Neural crest cell (in vitro differentiated cells): ENCODE measurements around the gene MAPK8IP3. TPM values are rescaled to one million over a fixed set of nuclear protein-coding genes. Genes with fewer than 3 reads are reported as not detected.
A peak's percentile ranks its signal among the peaks of the same experiment; 100 is the strongest.

Experiments used
- DNase-seq: peaks from one replicate; pipeline ENCODE4 v3.0.0; 2021; ENCODE audit warnings: low read depth, mixed read lengths, low spot score
- H3K27ac Mint-ChIP-seq: one replicate; pipeline ENCODE4 v1.8.0; 2021; ENCODE audit warnings: mild to moderate bottlenecking, mixed read lengths; ENCODE audit not compliant: unreplicated experiment
- H3K27me3 Mint-ChIP-seq: 2 replicates; pipeline ENCODE4 v1.8.0; 2021; ENCODE audit warnings: low read depth, mild to moderate bottlenecking, mixed read lengths
- H3K36me3 Mint-ChIP-seq: 2 replicates; pipeline ENCODE4 v1.8.0; 2021; ENCODE audit warnings: low read depth, mild to moderate bottlenecking, mixed read lengths
- H3K4me1 Mint-ChIP-seq: 2 replicates; pipeline ENCODE4 v1.8.0; 2021; ENCODE audit warnings: mixed read lengths
- H3K4me3 Mint-ChIP-seq: one replicate; pipeline ENCODE4 v1.8.0; 2021; ENCODE audit warnings: mild to moderate bottlenecking, mixed read lengths
- H3K9me3 Mint-ChIP-seq: 2 replicates; pipeline ENCODE4 v1.8.0; 2021; ENCODE audit warnings: mixed read lengths
- long read RNA-seq: library from polyadenylated mRNA; unstranded; transcript quantifications from one replicate; pipeline ENCODE4 v2.0.0, GENCODE V29; 2020
- total RNA-seq: library from RNA; stranded (reverse); gene quantifications from 2 replicates; pipeline ENCODE4 v1.2.1, GENCODE V29; 2021
- TF ChIP-seq, protein P1 (sequence below): fragments of 200-600 bp; sonication (generic); conservative IDR thresholded peaks from 2 replicates; pipeline ENCODE4 v1.5.0; 2021; ENCODE audit warnings: antibody characterized with exemption, mild to moderate bottlenecking

Gene MAPK8IP3, protein sequence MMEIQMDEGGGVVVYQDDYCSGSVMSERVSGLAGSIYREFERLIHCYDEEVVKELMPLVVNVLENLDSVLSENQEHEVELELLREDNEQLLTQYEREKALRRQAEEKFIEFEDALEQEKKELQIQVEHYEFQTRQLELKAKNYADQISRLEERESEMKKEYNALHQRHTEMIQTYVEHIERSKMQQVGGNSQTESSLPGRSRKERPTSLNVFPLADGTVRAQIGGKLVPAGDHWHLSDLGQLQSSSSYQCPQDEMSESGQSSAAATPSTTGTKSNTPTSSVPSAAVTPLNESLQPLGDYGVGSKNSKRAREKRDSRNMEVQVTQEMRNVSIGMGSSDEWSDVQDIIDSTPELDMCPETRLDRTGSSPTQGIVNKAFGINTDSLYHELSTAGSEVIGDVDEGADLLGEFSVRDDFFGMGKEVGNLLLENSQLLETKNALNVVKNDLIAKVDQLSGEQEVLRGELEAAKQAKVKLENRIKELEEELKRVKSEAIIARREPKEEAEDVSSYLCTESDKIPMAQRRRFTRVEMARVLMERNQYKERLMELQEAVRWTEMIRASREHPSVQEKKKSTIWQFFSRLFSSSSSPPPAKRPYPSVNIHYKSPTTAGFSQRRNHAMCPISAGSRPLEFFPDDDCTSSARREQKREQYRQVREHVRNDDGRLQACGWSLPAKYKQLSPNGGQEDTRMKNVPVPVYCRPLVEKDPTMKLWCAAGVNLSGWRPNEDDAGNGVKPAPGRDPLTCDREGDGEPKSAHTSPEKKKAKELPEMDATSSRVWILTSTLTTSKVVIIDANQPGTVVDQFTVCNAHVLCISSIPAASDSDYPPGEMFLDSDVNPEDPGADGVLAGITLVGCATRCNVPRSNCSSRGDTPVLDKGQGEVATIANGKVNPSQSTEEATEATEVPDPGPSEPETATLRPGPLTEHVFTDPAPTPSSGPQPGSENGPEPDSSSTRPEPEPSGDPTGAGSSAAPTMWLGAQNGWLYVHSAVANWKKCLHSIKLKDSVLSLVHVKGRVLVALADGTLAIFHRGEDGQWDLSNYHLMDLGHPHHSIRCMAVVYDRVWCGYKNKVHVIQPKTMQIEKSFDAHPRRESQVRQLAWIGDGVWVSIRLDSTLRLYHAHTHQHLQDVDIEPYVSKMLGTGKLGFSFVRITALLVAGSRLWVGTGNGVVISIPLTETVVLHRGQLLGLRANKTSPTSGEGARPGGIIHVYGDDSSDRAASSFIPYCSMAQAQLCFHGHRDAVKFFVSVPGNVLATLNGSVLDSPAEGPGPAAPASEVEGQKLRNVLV (N-terminal part only)
- total RNA-seq = 111 and 113 TPM in 2 replicates
- long read RNA-seq, partial matches to known transcripts = 0 of 1 reads
- long read RNA-seq, other reads (novel, unspliced or antisense) = 1 of 1 reads

GRCh38 chr16:1705688-1706385, at the start of gene MAPK8IP3:
TSS of gene MAPK8IP3 (plus strand) at chr16:1706195. CDS start at chr16:1706340, 145 bp downstream.
- peak within 1 kb of the TSS; percentile 98 for H3K27ac Mint-ChIP-seq
- TF ChIP-seq, protein P1, sequence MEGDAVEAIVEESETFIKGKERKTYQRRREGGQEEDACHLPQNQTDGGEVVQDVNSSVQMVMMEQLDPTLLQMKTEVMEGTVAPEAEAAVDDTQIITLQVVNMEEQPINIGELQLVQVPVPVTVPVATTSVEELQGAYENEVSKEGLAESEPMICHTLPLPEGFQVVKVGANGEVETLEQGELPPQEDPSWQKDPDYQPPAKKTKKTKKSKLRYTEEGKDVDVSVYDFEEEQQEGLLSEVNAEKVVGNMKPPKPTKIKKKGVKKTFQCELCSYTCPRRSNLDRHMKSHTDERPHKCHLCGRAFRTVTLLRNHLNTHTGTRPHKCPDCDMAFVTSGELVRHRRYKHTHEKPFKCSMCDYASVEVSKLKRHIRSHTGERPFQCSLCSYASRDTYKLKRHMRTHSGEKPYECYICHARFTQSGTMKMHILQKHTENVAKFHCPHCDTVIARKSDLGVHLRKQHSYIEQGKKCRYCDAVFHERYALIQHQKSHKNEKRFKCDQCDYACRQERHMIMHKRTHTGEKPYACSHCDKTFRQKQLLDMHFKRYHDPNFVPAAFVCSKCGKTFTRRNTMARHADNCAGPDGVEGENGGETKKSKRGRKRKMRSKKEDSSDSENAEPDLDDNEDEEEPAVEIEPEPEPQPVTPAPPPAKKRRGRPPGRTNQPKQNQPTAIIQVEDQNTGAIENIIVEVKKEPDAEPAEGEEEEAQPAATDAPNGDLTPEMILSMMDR = peak; percentile 97
- peaks cover 31% of the 10 kb centered on the region for H3K4me1 Mint-ChIP-seq
- peaks cover 4% of the 10 kb centered on the region for H3K36me3 Mint-ChIP-seq
- H3K9me3 Mint-ChIP-seq = no peaks in the 10 kb centered on the region
- H3K4me3 Mint-ChIP-seq = peak within 1 kb of the TSS; percentile 98
- H3K27me3 Mint-ChIP-seq = peaks cover 5% of the 10 kb centered on the region
- peak; percentile 99 for DNase-seq

DNA sequence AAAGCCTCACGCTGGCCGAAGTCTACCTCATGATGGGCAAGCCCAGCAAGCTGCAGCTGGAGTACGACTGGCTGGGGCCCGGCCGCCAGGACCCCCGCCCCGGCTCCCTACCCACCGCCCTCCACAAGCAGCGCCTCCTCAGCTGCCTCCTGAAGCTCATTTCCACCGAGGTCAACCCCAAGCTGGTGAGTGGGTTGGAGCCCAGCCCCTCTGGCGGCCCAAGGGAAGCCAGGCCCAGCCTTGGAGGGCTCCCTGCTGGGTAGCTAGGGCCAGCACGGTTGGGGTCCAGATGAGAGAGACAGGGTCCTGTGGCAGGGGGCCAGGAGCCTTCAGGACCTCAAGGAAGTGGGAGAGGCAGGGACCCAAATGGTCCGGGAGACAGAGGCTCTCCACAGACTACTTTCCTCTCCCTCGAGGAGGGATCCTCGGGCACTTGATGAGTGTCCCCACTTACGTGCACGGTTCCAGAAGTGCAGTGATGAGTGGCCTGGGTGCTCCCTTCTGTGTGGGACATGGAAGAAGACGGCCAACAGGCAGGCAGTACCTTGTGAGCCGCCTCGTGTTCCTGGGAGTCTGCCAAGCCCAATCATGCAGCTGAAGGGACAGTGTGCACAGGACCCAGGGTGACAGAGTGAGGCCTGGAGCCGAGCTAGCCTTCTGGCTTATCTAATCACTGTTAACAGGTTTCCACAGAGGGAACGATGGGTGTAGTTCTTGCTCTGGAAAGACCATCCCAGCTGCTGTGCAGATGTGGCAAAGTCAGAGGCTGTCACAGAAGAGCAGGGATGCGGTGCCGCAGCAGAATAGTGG, 49.0 kb upstream of the MAPK8IP3 start:
- no peaks in the 10 kb centered on the region for H3K4me1 Mint-ChIP-seq

DNA sequence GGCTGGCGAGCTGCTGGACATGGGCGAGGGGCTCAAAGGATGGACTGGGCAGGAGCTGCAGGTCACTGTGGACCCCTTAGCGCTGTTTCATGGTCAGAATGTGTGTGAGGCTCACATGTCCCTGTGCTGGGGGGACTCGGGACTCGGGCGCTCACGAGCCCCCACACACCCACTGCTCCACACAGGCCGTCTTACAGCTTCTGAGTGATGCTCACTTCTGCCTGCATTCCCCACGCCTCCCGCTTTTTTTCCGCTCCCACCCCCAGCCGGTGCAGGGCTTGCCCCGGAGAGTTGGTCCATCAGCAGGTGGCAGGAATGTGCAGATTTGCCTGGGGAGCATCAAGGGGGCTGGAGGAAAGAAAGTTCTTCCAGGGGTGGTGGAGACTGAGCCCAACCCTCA, 48.2 kb upstream of the MAPK8IP3 start:
- DNase-seq = no peak
- TF ChIP-seq, protein P1 = no peak
- Mint-ChIP-seq H3K36me3 (peaks cover 5% of the 10 kb centered on the region), H3K27me3 (no peaks in the 10 kb centered on the region), H3K4me3 (no peak overlapping the region), H3K27ac (no peak overlapping the region), H3K4me1 (no peaks in the 10 kb centered on the region), H3K9me3 (no peaks in the 10 kb centered on the region)

More for the DNA sequence above, 49.0 kb upstream of the MAPK8IP3 start:
- no peak for DNase-seq
- Mint-ChIP-seq H3K36me3 (peaks cover 8% of the 10 kb centered on the region), H3K27ac (no peak overlapping the region), H3K4me3 (no peak overlapping the region), H3K27me3 (no peaks in the 10 kb centered on the region), H3K9me3 (no peaks in the 10 kb centered on the region)
- TF ChIP-seq, protein P1 = no peak

DNA sequence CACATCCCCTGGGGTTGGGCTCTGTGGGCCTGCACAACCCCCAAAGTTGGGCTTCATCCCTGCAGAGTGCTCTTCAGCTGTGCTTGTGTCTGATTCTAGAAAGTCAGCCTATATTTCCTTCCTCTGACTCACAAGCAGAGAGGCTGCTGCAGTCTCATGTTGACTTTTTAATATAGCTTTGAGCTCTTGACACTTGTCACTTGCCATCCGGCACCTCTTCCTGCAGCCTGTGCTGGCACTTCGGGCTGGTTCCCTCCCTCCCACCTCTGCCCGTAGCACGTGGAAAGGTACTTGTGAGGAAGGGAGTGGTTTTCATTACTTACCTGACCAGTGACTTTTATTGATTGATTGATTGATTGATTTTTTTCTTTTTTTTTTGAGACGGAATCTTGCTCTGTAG, 47.0 kb upstream of the MAPK8IP3 start:
- H3K36me3 Mint-ChIP-seq = peaks cover 7% of the 10 kb centered on the region
- H3K27me3 Mint-ChIP-seq = no peaks in the 10 kb centered on the region
- no peak for DNase-seq
- no peak overlapping the region for H3K27ac Mint-ChIP-seq
- TF ChIP-seq, protein P1 = no peak
- H3K9me3 Mint-ChIP-seq = no peaks in the 10 kb centered on the region
- H3K4me1 Mint-ChIP-seq = no peaks in the 10 kb centered on the region
- H3K4me3 Mint-ChIP-seq = no peak overlapping the region
